Fibroblast of villous mesenchyme (primary cell): ENCODE results near the gene SHISAL2A. TPM values are rescaled to one million over a fixed set of nuclear protein-coding genes. Genes with fewer than 3 reads are reported as not detected.
"Not testable (repeated sequence)": the region's sequence is repeated elsewhere in the genome, so short reads cannot be mapped to it uniquely, and the experiment has no call there.

Source experiments
- DNase-seq: peaks from one replicate; pipeline ENCODE4 v3.0.0-alpha.2; 2010; ENCODE audit warnings: low read depth
- H3K4me3 ChIP-seq: 2 replicates; pipeline ENCODE4 v1.5.1; 2011; ENCODE audit warnings: low read depth, mild to moderate bottlenecking, low read length
- CTCF ChIP-seq: IDR thresholded peaks from 2 replicates; pipeline ENCODE4 v1.5.1; 2012; ENCODE audit warnings: low read depth, mild to moderate bottlenecking, low read length; ENCODE audit not compliant: insufficient read depth
- total RNA-seq: library from RNA; depleted of rRNA; stranded (reverse); fragments of >200 nt; gene quantifications from 2 replicates; pipeline ENCODE4 v1.2.3, GENCODE V29; 2012

Gene SHISAL2A
- total RNA-seq, 1 donor, result not detected

- no peak for TF ChIP-seq CTCF
- no peak overlapping the region for H3K4me3 ChIP-seq
- DNase-seq, result no peak
Observed at GRCh38 chr1:52691821-52692220, 58.9 kb downstream of the SHISAL2A start.

- no peak overlapping the region for H3K4me3 ChIP-seq
- no peak for DNase-seq
- no peak for TF ChIP-seq CTCF
Observed at GRCh38 chr1:52692697-52693096, 59.7 kb downstream of the SHISAL2A start.

- H3K4me3 ChIP-seq, DNase-seq: not testable (repeated sequence)
Observed at GRCh38 chr1:52693351-52693750, 60.4 kb downstream of the SHISAL2A start.

- DNase-seq, result no peak
- no peak for TF ChIP-seq CTCF
- no peak overlapping the region for H3K4me3 ChIP-seq
Observed at GRCh38 chr1:52693843-52694242, 60.9 kb downstream of the SHISAL2A start.

- DNase-seq, result no peak
- H3K4me3 ChIP-seq, result no peak overlapping the region
- no peak for TF ChIP-seq CTCF
Observed at GRCh38 chr1:52695627-52696026, 62.7 kb downstream of the SHISAL2A start.

GRCh38 chr1:52697795-52698674, 65.1 kb downstream of the SHISAL2A start, which contains the start of gene COA7:
Gene COA7 (minus strand): TSS chr1:52698347. CDS start chr1:52698326, 21 bp downstream.
- H3K4me3 ChIP-seq, result peak within 1 kb of the TSS; percentile 88
- DNase-seq, result peak; percentile 81
- no peak for TF ChIP-seq CTCF

GRCh38 chr1:52702886-52703787, 70.2 kb downstream of the SHISAL2A start:
- peak; percentile 91 for DNase-seq
- peak overlapping the region; percentile 67 for H3K4me3 ChIP-seq
- TF ChIP-seq CTCF, result no peak
